K562 (cell line): ENCODE data around the gene CBX3. TPM values are rescaled to one million over a fixed set of nuclear protein-coding genes. Genes with fewer than 3 reads are reported as not detected.

Experiments used
- ARID3B ChIP-seq: fragments of 250-450 bp; sonication (Bioruptor Pico); IDR thresholded peaks from 2 replicates; pipeline ENCODE4 v1.4.0; 2020; ENCODE audit warnings: borderline replicate concordance
- CBX1 ChIP-seq: sonication (generic); IDR thresholded peaks from 2 replicates; pipeline ENCODE4 v1.6.1; 2016; ENCODE audit warnings: antibody characterized with exemption, low read depth, mild to moderate bottlenecking
- CBX8 ChIP-seq: fragments of 200-600 bp; sonication (generic); IDR thresholded peaks from 2 replicates; pipeline ENCODE4 v1.6.1; 2012; ENCODE audit warnings: borderline replicate concordance, mixed run types, low read depth, mild to moderate bottlenecking, moderate library complexity, mixed read lengths, low read length, control low read depth, inconsistent platforms; ENCODE audit not compliant: poor library complexity, severe bottlenecking; ENCODE audit errors: extremely low read depth
- CUX1 ChIP-seq: fragments of 200-800 bp; sonication (Bioruptor generic); IDR thresholded peaks from 2 replicates; pipeline ENCODE4 v1.6.1; 2016; ENCODE audit warnings: missing genetic modification characterization, missing compliant biosample characterization
- HNRNPLL ChIP-seq: fragments of 200-400 bp; formaldehyde crosslinking; IDR thresholded peaks from 2 replicates; pipeline ENCODE4 v1.6.1; 2017; ENCODE audit warnings: low read length, low read depth, mild to moderate bottlenecking; ENCODE audit not compliant: poor library complexity, severe bottlenecking
- MITF ChIP-seq: IDR thresholded peaks from 2 replicates; pipeline ENCODE4 v1.6.1; 2014; ENCODE audit warnings: antibody characterized with exemption
- NCOA1 ChIP-seq: fragments of 450-650 bp; IDR thresholded peaks from 2 replicates; pipeline ENCODE4 v1.6.1; 2016; ENCODE audit warnings: low read depth
- NR2F6 ChIP-seq: fragments of 450-650 bp; formaldehyde crosslinking; IDR thresholded peaks from 2 replicates; pipeline ENCODE4 v1.4.0; 2020; ENCODE audit warnings: mild to moderate bottlenecking
- PML ChIP-seq: IDR thresholded peaks from 2 replicates; pipeline ENCODE4 v1.6.1; 2012; ENCODE audit warnings: low read length, inconsistent platforms
- POLR2A ChIP-seq: fragments of 450-650 bp; conservative IDR thresholded peaks from 2 replicates; pipeline ENCODE4 v1.6.1; 2016
- RBM15 ChIP-seq: fragments of 200-400 bp; formaldehyde crosslinking; IDR thresholded peaks from 2 replicates; pipeline ENCODE4 v1.6.1; 2018; ENCODE audit warnings: mild to moderate bottlenecking, low read length, moderate library complexity; ENCODE audit not compliant: insufficient read depth
- U2AF1 ChIP-seq: fragments of 200-400 bp; formaldehyde crosslinking; optimal IDR thresholded peaks from 2 replicates; pipeline ENCODE3; 2017; ENCODE audit warnings: mild to moderate bottlenecking, low read depth, low read length, moderate library complexity
- USF2 ChIP-seq: sonication (generic); formaldehyde crosslinking; IDR thresholded peaks from 2 replicates; pipeline ENCODE4 v1.5.0; 2020; ENCODE audit warnings: missing genetic modification reagents
- ZNF239 ChIP-seq: fragments of 250-450 bp; sonication (Bioruptor Pico); IDR thresholded peaks from 2 replicates; pipeline ENCODE4 v1.4.0; 2020; ENCODE audit warnings: mild to moderate bottlenecking
- ZNF24 ChIP-seq: fragments of 450-650 bp; IDR thresholded peaks from 2 replicates; pipeline ENCODE4 v1.6.1; 2016
- polyA plus RNA-seq, 8 experiments: library from polyadenylated mRNA; depleted of rRNA in 4 of 8; stranded (reverse) in 5 of 8; unstranded in 3 of 8; fragments of >200 nt; fragmentation: Nextera tagmentation in 2 of 8; fragmentation: Illumina TruSeq in 1 of 8; extraction: Ambion mirVana in 2 of 8; extraction: Trizol in 1 of 8; gene quantifications; 2 replicates each; pipeline versions ENCODE4 v1.2.1 to v1.2.3, GENCODE V29; 2011 to 2014; ENCODE audit warnings: inconsistent platforms in 1 of 8, missing spikeins in 1 of 8
- total RNA-seq, 7 experiments: library from RNA; depleted of rRNA in 6 of 7; stranded (reverse); fragments of >200 nt in 6 of 7; fragmentation: Illumina TruSeq in 2 of 7; extraction: Trizol in 2 of 7; gene quantifications; 2 replicates each; pipeline versions ENCODE4 v1.2.1 to v1.2.3, GENCODE V29; 2011 to 2021; ENCODE audit warnings: low replicate concordance in 1 of 7
- TF ChIP-seq, protein P1 (sequence below), 2 experiments: fragments of 450-650 bp; IDR thresholded peaks; 2 replicates each; pipeline ENCODE4 v1.6.1; 2018; ENCODE audit warnings: mild to moderate bottlenecking in 2 of 2, low read depth in 1 of 2; ENCODE audit not compliant: partially characterized antibody in 2 of 2

The CBX3 gene
- total and polyA plus RNA-seq, 9 of the 15 experiments (the other 6 are each of a cell fraction or from before 2014, with no cell fraction given), result 198 to 413 (median 328) TPM

DNA sequence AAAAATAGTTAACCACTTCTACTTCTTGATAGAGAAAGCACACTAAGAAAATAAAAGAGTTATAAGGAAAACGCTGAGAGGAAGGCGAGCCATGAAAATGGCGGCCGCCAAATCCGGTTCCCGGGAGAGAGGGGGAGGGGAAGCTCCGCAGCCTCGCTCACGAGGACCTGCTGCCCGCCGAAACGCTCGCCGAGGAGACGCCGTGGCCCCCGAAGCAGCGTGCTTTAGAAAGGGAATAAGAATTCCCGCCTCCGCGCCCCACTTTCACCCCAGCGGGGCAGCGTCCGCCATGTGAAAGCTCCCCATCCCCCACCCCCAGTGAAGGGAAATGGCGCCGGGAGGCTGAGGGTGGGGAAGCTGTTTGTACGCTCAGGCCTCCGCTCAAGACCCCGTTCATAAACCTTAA lies 1.5 kb upstream of the CBX3 start (continued):
- TF ChIP-seq CUX1 (CRISPR knock-in tag) (no peak), NCOA1 (no peak), ZNF239 (no peak), CBX8 (no peak), HNRNPLL (no peak), NR2F6 (no peak), POLR2A (no peak), ARID3B (CRISPR knock-in tag) (no peak), CBX1 (no peak), MITF (no peak; the same call in 1 of the 2 replicates), USF2 (CRISPR knock-in tag) (no peak; the same call in 1 of the 2 replicates), ZNF24 (no peak), RBM15 (no peak), PML (no peak), U2AF1 (no peak)
- TF ChIP-seq, protein P1, sequence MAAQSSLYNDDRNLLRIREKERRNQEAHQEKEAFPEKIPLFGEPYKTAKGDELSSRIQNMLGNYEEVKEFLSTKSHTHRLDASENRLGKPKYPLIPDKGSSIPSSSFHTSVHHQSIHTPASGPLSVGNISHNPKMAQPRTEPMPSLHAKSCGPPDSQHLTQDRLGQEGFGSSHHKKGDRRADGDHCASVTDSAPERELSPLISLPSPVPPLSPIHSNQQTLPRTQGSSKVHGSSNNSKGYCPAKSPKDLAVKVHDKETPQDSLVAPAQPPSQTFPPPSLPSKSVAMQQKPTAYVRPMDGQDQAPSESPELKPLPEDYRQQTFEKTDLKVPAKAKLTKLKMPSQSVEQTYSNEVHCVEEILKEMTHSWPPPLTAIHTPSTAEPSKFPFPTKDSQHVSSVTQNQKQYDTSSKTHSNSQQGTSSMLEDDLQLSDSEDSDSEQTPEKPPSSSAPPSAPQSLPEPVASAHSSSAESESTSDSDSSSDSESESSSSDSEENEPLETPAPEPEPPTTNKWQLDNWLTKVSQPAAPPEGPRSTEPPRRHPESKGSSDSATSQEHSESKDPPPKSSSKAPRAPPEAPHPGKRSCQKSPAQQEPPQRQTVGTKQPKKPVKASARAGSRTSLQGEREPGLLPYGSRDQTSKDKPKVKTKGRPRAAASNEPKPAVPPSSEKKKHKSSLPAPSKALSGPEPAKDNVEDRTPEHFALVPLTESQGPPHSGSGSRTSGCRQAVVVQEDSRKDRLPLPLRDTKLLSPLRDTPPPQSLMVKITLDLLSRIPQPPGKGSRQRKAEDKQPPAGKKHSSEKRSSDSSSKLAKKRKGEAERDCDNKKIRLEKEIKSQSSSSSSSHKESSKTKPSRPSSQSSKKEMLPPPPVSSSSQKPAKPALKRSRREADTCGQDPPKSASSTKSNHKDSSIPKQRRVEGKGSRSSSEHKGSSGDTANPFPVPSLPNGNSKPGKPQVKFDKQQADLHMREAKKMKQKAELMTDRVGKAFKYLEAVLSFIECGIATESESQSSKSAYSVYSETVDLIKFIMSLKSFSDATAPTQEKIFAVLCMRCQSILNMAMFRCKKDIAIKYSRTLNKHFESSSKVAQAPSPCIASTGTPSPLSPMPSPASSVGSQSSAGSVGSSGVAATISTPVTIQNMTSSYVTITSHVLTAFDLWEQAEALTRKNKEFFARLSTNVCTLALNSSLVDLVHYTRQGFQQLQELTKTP (IDR thresholded peaks at IDR 0.05; ENCODE audit: low read depth in 1 of 2, partially characterized antibody in 2 of 2), result no peak
